ENCODE results near the gene CFB. TPM values are rescaled to one million over a fixed set of nuclear protein-coding genes. Genes with fewer than 3 reads are reported as not detected.

The CFB gene
- total and polyA plus RNA-seq, 2 of the 4 experiments (the other 2 are of a cell fraction) = 1.8 to 6.1 TPM

- TF ChIP-seq SMC3 (IDR thresholded peaks at IDR 0.05; ENCODE audit: low read depth, low read length) (no peak), MAFK (IDR thresholded peaks at IDR 0.05; ENCODE audit: low read depth, low read length) (no peak), CEBPB (IDR thresholded peaks at IDR 0.05; ENCODE audit: low read depth, low read length) (no peak), RAD21 (IDR thresholded peaks at IDR 0.05; ENCODE audit: low read length) (no peak), FOS (IDR thresholded peaks at IDR 0.05; ENCODE audit: low read depth, low read length) (no peak), CHD1 (IDR thresholded peaks at IDR 0.05; ENCODE audit: low read depth, low read length) (no peak), POLR2A (IDR thresholded peaks at IDR 0.05; ENCODE audit: low read depth, low read length) (no peak), MXI1 (IDR thresholded peaks at IDR 0.05; ENCODE audit: borderline replicate concordance, low read depth, low read length) (no peak)
Observed at GRCh38 chr6:31900917-31901414, 44.9 kb upstream of the CFB start (continued).

All from IMR-90 (cell line).